Measurements from ENCODE around the gene FREY1.

The FREY1 gene, protein sequence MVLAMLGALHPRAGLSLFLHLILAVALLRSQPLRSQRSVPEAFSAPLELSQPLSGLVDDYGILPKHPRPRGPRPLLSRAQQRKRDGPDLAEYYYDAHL

DNA sequence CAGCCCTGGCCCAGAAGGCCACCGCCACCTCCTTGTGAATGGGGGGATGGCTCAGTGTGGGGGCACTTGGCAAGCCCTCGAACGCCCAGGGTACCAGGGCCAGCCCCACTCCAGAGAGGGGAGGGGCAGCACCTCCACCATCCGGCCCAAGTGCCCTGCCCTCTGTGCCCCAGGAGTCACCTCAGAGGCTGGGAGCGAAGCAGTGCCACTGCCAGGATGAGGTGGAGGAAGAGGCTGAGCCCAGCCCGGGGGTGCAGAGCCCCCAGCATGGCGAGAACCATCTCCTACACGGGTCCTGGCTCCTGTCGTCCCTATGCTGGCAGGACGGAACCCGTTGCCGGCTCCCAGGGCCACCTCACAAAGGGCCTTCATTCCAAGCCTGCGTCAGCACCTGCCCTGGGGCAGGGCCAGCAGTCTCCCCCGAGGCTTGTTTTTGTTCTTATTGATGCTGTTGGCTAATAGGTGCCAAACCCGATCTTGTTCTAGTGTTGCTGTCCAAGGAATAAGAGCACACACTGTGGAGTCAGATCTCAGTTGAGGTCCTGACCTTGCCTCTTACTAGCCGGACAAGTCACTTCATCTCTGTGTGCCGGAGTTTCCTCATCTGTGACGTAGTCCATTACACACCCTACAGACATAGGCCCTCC is at the start of gene FREY1:
Gene FREY1 (minus strand): TSS at position 307 of the 647 bp plus-strand sequence. CDS start 26 bp downstream, at position 281.
- Histone ChIP-seq H3K79me2 (ENCODE audit: control insufficient read depth, insufficient read depth, low read length, unreplicated experiment) (no peaks in the 10 kb centered on the region), H3K4me3 (ENCODE audit: low read depth, low read length) (no peak within 1 kb of the TSS), H3K36me3 (ENCODE audit: insufficient read depth, low read length) (no peaks in the 10 kb centered on the region), H2AFZ (ENCODE audit: low read length, unreplicated experiment) (no peak within 1 kb of the TSS), H3K27ac (ENCODE audit: low read depth, low read length) (no peak within 1 kb of the TSS), H3K4me1 (ENCODE audit: control insufficient read depth, insufficient read depth, low read length, unreplicated experiment) (no peaks in the 10 kb centered on the region), H3K27me3 (ENCODE audit: insufficient read depth, low read length) (no peaks in the 10 kb centered on the region)

DNA sequence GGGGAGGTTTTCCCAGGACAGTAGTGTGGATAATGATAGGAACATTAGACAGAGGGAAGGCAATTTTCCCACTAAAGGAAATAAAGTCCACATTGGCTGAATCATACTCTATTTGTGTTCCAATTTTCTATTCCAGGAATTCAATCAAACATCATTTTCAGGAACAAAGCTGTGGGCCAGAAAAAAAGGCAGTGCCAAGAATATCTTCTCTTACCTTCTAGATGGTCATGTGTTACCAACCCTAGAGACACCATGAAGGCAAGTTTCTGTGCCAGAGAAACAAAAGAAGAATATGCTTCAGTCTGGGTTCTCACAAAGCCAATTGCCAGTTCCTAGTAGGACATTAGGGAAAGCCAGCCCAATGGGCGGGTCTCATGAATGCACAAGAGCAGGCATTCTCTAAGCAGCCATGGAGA is 42.9 kb upstream of the FREY1 start:
- Histone ChIP-seq H3K27me3 (ENCODE audit: insufficient read depth, low read length) (no peaks in the 10 kb centered on the region), H3K27ac (ENCODE audit: low read depth, low read length) (no peak overlapping the region), H3K79me2 (ENCODE audit: control insufficient read depth, insufficient read depth, low read length, unreplicated experiment) (no peaks in the 10 kb centered on the region), H2AFZ (ENCODE audit: low read length, unreplicated experiment) (no peak overlapping the region), H3K4me3 (ENCODE audit: low read depth, low read length) (no peak overlapping the region), H3K36me3 (ENCODE audit: insufficient read depth, low read length) (peaks cover 41% of the 10 kb centered on the region), H3K4me1 (ENCODE audit: control insufficient read depth, insufficient read depth, low read length, unreplicated experiment) (no peaks in the 10 kb centered on the region)

DNA sequence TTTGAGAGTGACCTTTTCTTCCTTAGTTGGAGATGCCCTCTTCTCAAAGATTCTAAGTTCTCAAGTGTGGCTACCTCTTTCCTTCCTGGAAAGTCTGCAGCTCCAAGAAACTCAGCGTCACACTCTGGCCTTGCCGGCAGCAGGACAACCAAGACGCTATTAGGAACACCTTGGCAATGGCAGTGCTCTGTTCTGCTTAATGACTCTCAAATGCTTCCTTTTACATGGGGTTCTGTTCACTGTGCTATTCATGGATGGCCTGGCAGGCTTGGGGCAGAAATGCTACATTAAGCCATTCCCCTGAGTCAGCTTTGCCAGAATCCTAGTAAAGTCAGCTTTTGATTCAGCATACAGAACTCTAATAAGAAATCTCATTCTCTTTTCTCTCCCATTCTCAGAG is 41.3 kb upstream of the FREY1 start:
- H3K4me1 ChIP-seq (ENCODE audit: control insufficient read depth, insufficient read depth, low read length, unreplicated experiment): no peaks in the 10 kb centered on the region

DNA sequence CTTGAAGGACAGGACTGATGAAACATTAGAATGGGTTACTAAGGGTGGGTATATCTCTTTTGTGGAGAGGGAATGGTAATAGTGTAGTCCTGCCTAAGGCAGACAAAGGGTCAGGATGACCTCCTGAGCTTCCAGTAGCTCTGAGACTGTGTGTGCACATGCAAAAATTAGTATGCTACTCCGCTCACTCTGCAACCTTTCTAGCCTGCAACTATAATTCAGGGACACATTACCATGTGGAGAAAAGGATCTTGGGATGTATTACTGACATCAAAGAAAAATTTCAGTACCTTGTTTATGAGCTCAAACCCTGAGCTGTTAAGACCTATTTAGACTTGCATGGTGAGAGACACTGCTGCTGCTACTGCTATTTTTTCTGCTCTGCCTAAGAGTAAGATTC is 40.8 kb upstream of the FREY1 start:
- no peak overlapping the region for H2AFZ ChIP-seq (ENCODE audit: low read length, unreplicated experiment)
- H3K27ac ChIP-seq (ENCODE audit: low read depth, low read length): no peak overlapping the region
- no peak overlapping the region for H3K4me3 ChIP-seq (ENCODE audit: low read depth, low read length)
- no peaks in the 10 kb centered on the region for H3K27me3 ChIP-seq (ENCODE audit: insufficient read depth, low read length)
- peaks cover 35% of the 10 kb centered on the region for H3K36me3 ChIP-seq (ENCODE audit: insufficient read depth, low read length)
- H3K4me1 ChIP-seq (ENCODE audit: control insufficient read depth, insufficient read depth, low read length, unreplicated experiment): no peaks in the 10 kb centered on the region
- H3K79me2 ChIP-seq (ENCODE audit: control insufficient read depth, insufficient read depth, low read length, unreplicated experiment): no peaks in the 10 kb centered on the region

More for the DNA sequence above, 41.3 kb upstream of the FREY1 start:
- Histone ChIP-seq H3K4me3 (ENCODE audit: low read depth, low read length) (no peak overlapping the region), H3K79me2 (ENCODE audit: control insufficient read depth, insufficient read depth, low read length, unreplicated experiment) (no peaks in the 10 kb centered on the region), H3K27me3 (ENCODE audit: insufficient read depth, low read length) (no peaks in the 10 kb centered on the region), H2AFZ (ENCODE audit: low read length, unreplicated experiment) (no peak overlapping the region), H3K36me3 (ENCODE audit: insufficient read depth, low read length) (peaks cover 39% of the 10 kb centered on the region), H3K27ac (ENCODE audit: low read depth, low read length) (no peak overlapping the region)

DNA sequence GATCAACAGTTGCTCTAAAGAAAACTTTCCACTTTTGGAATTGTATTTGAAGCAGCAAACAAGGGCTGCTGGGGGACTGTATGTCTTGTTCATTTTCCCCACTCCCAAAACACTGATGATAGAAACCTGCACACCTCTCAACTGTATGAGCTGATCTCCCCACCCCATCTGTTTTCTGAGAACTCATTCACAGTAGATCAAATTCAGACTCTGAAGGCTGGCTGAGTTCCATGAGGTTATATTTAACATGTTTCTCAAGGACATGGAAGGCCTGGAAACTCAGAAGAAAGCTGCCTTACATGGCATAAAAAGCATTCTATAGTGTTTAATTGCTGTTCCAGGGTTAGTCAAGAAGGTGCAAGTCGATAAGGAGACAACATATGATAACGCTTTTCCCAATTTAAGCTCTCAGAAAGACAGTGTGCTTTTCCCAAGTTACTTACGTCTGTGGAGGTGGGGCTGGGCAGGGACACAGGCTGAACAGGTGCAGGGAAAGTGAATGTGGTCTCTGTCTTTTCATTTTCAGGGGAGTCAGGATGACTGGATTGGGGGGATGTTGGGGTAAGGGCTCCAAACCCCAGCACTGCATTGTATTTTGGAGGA is 38.4 kb upstream of the FREY1 start:
- peaks cover 31% of the 10 kb centered on the region for H3K36me3 ChIP-seq (ENCODE audit: insufficient read depth, low read length)
- H3K27ac ChIP-seq (ENCODE audit: low read depth, low read length): no peak overlapping the region
- no peaks in the 10 kb centered on the region for H3K79me2 ChIP-seq (ENCODE audit: control insufficient read depth, insufficient read depth, low read length, unreplicated experiment)

DNA sequence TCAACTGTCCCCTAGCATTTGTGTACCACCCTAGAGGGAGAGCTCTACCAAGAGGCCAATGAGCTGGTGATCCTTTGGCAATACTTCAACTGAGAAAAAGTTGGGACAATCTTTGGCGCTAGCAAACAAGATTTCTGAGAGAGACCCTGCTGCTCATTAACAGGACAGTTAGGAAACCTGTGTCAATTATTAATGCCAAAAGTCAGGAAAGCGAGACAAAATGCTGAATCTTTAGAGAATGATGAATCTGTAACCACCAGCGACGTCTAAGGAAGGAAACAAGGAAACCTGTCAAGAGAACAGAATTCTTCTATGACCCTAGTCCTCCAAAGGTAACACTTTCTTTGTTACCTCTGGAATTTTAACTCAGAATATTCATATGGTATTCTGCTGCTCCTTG is 35.3 kb upstream of the FREY1 start:
- no peaks in the 10 kb centered on the region for H3K79me2 ChIP-seq (ENCODE audit: control insufficient read depth, insufficient read depth, low read length, unreplicated experiment)
- peaks cover 21% of the 10 kb centered on the region; the same call in 1 of the 2 replicates for H3K36me3 ChIP-seq (ENCODE audit: insufficient read depth, low read length)
- H3K4me1 ChIP-seq (ENCODE audit: control insufficient read depth, insufficient read depth, low read length, unreplicated experiment): no peaks in the 10 kb centered on the region
- no peaks in the 10 kb centered on the region for H3K27me3 ChIP-seq (ENCODE audit: insufficient read depth, low read length)
- no peak overlapping the region for H3K27ac ChIP-seq (ENCODE audit: low read depth, low read length)
- no peak overlapping the region for H2AFZ ChIP-seq (ENCODE audit: low read length, unreplicated experiment)
- no peak overlapping the region for H3K4me3 ChIP-seq (ENCODE audit: low read depth, low read length)

More for the DNA sequence above, 38.4 kb upstream of the FREY1 start:
- H3K4me3 ChIP-seq (ENCODE audit: low read depth, low read length): no peak overlapping the region
- no peaks in the 10 kb centered on the region for H3K27me3 ChIP-seq (ENCODE audit: insufficient read depth, low read length)
- H2AFZ ChIP-seq (ENCODE audit: low read length, unreplicated experiment): no peak overlapping the region
- no peaks in the 10 kb centered on the region for H3K4me1 ChIP-seq (ENCODE audit: control insufficient read depth, insufficient read depth, low read length, unreplicated experiment)

DNA sequence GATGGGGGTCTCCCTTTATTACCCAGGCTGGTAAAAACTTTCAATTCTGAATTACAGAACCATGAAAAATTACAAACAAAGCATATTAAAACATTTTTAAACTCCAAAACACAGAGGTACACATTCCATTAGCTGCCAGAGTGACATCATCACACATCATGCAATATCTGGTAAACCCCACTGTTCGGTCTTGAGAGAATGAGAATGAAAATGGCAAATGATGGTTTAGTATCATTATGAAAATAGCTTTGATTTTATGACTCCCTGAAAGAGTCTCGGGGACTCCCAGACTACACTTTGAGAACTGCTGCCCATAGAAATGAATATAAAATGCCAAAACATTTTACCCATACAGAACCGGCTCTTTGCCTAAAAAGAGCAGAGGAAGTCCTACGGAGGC is 34.2 kb upstream of the FREY1 start:
- H3K27ac ChIP-seq (ENCODE audit: low read depth, low read length): no peak overlapping the region
- H3K79me2 ChIP-seq (ENCODE audit: control insufficient read depth, insufficient read depth, low read length, unreplicated experiment): no peaks in the 10 kb centered on the region
- H2AFZ ChIP-seq (ENCODE audit: low read length, unreplicated experiment): no peak overlapping the region
- H3K36me3 ChIP-seq (ENCODE audit: insufficient read depth, low read length): peaks cover 13% of the 10 kb centered on the region; the same call in 1 of the 2 replicates
- no peak overlapping the region for H3K4me3 ChIP-seq (ENCODE audit: low read depth, low read length)
- no peaks in the 10 kb centered on the region for H3K4me1 ChIP-seq (ENCODE audit: control insufficient read depth, insufficient read depth, low read length, unreplicated experiment)
- no peaks in the 10 kb centered on the region for H3K27me3 ChIP-seq (ENCODE audit: insufficient read depth, low read length)

DNA sequence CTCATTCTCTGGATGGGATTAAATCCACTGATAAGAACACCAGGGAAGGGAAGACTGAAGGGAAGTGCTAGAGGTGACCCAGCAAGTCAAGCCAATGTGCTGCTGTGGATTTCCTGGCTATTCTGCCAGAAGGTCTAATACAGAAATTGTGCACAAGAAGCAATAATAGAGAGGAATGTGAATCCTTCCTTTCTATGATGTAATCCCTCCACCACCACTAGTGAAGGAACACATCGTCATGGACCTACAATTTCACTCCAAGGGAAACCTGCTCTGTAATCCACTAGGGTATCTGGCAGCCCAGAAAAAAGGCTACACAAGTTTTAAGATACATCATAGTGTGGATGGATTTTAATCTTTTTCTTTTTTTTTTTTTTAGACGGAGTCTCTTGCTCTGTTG is 32.8 kb upstream of the FREY1 start:
- Histone ChIP-seq H3K4me1 (ENCODE audit: control insufficient read depth, insufficient read depth, low read length, unreplicated experiment) (no peaks in the 10 kb centered on the region), H2AFZ (ENCODE audit: low read length, unreplicated experiment) (no peak overlapping the region), H3K27ac (ENCODE audit: low read depth, low read length) (no peak overlapping the region), H3K27me3 (ENCODE audit: insufficient read depth, low read length) (no peaks in the 10 kb centered on the region), H3K4me3 (ENCODE audit: low read depth, low read length) (no peak overlapping the region), H3K36me3 (ENCODE audit: insufficient read depth, low read length) (peaks cover 13% of the 10 kb centered on the region; the same call in 1 of the 2 replicates), H3K79me2 (ENCODE audit: control insufficient read depth, insufficient read depth, low read length, unreplicated experiment) (no peaks in the 10 kb centered on the region)

DNA sequence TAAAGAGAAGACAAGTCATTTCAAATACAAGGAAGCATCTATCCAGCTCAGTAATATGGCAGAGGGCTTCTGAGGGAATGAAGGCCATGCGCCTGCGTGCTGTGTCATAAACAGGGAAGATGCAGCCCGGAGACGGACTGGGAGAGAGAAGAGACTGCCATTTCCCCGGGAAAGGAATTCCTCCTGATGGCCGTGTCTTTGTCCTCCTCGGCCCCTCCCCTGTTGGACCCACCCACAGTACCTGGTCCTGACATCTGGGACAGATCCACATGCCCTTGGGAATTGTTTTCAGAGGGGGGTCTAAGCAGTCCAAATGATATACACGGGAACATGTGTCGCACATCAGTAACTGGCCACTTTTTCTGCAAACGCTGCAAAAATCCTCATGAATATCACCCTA is 30.8 kb upstream of the FREY1 start:
- Histone ChIP-seq H3K4me1 (ENCODE audit: control insufficient read depth, insufficient read depth, low read length, unreplicated experiment) (no peaks in the 10 kb centered on the region), H3K4me3 (ENCODE audit: low read depth, low read length) (no peak overlapping the region), H3K27me3 (ENCODE audit: insufficient read depth, low read length) (no peaks in the 10 kb centered on the region), H3K79me2 (ENCODE audit: control insufficient read depth, insufficient read depth, low read length, unreplicated experiment) (no peaks in the 10 kb centered on the region), H3K36me3 (ENCODE audit: insufficient read depth, low read length) (peaks cover 15% of the 10 kb centered on the region; the same call in 1 of the 2 replicates), H2AFZ (ENCODE audit: low read length, unreplicated experiment) (no peak overlapping the region), H3K27ac (ENCODE audit: low read depth, low read length) (no peak overlapping the region)

DNA sequence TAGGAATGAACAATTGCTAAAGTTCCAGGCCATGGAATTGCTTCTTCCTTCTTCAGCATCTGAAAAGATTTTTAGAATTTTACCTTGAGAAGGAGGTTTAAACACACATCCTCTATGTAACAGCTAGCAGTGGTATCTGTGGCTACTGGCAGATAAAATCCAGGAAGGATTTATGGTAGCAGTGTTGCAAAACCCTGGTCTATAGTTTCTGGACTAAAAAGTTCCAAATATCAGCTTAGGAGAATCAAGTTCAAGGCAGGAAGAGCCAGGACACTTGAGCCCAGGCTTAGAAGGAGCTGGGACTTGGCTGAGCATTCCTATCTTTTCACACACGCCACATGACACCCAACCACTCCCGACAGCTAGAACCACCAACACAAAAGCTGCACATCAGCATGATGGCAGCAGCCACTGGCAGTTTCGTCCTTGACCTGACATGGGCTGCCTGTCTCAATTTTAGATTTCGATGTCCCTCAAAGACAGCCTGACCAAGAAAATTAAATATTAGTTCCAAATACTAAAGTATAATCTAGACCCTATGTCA is 29.5 kb upstream of the FREY1 start:
- no peak overlapping the region for H3K27ac ChIP-seq (ENCODE audit: low read depth, low read length)
- no peak overlapping the region for H2AFZ ChIP-seq (ENCODE audit: low read length, unreplicated experiment)
- no peaks in the 10 kb centered on the region for H3K27me3 ChIP-seq (ENCODE audit: insufficient read depth, low read length)
- no peaks in the 10 kb centered on the region for H3K4me1 ChIP-seq (ENCODE audit: control insufficient read depth, insufficient read depth, low read length, unreplicated experiment)
- no peak overlapping the region for H3K4me3 ChIP-seq (ENCODE audit: low read depth, low read length)
- H3K79me2 ChIP-seq (ENCODE audit: control insufficient read depth, insufficient read depth, low read length, unreplicated experiment): no peaks in the 10 kb centered on the region
- H3K36me3 ChIP-seq (ENCODE audit: insufficient read depth, low read length): peaks cover 15% of the 10 kb centered on the region; the same call in 1 of the 2 replicates

Data from ACC112 (cell line).